ENCODE measurements around the gene TOR1A. TPM values are rescaled to one million over a fixed set of nuclear protein-coding genes. Genes with fewer than 3 reads are reported as not detected.

The TOR1A gene
- total RNA-seq, 1 experiment from 2014 or later: 40.4 TPM

- POLR2A ChIA-PET: interaction anchor here (0.6 to 6.3 kb wide), 7 partner anchors 31 to 143 kb away, joined by 3 to 35 read pairs (median 3); partner anchors contain the start of gene PTGES
- no TSS peak for BruUV-seq (replicated peaks)
- peaks cover 8% of the 10 kb centered on the region for H3K27me3 Mint-ChIP-seq (ENCODE audit: insufficient read depth, unreplicated experiment)
- H3K9me3 Mint-ChIP-seq (ENCODE audit: unreplicated experiment): no peaks in the 10 kb centered on the region
- peaks cover 13% of the 10 kb centered on the region for H3K4me1 Mint-ChIP-seq (ENCODE audit: insufficient read depth, unreplicated experiment)
- intact Hi-C loops (cut with micrococcal nuclease): loop anchor here (1.0 to 2.0 kb wide), 4 partner anchors 46 to 645 kb away; partner anchors contain the start of gene ASB6
- no peaks in the 10 kb centered on the region for H3K36me3 Mint-ChIP-seq (ENCODE audit: insufficient read depth, unreplicated experiment)
- DNase-seq (ENCODE audit: unreplicated experiment): peak; percentile 82
- H3K27ac Mint-ChIP-seq (ENCODE audit: low read depth, unreplicated experiment): no peak overlapping the region
- CTCF ChIA-PET: interaction anchor here (0.5 to 12.6 kb wide), 32 partner anchors 8 to 827 kb away, joined by 3 to 145 read pairs (median 4); partner anchors contain the start of genes ASB6 and TOR1B
- H3K4me3 Mint-ChIP-seq (ENCODE audit: unreplicated experiment): no peak overlapping the region
- TF ChIP-seq CTCF (IDR thresholded peaks at IDR 0.05; ENCODE audit: unreplicated experiment): peak; percentile 95
Observed at GRCh38 chr9:129783516-129784361, 40.2 kb downstream of the TOR1A start.

- peaks cover 6% of the 10 kb centered on the region for H3K27me3 Mint-ChIP-seq (ENCODE audit: insufficient read depth, unreplicated experiment)
- intact Hi-C loops (cut with micrococcal nuclease): loop anchor here (2.0 kb wide), 1 partner anchor 643 kb away; no protein-coding TSS in a partner anchor
- POLR2A ChIA-PET: interaction anchor here (1.5 to 6.3 kb wide), 3 partner anchors 31 to 45 kb away, joined by 8 to 35 read pairs (median 16); no protein-coding TSS in a partner anchor
- peaks cover 27% of the 10 kb centered on the region for H3K4me1 Mint-ChIP-seq (ENCODE audit: insufficient read depth, unreplicated experiment)
- BruUV-seq (replicated peaks): no TSS peak
- H3K27ac Mint-ChIP-seq (ENCODE audit: low read depth, unreplicated experiment): no peak overlapping the region
- H3K36me3 Mint-ChIP-seq (ENCODE audit: insufficient read depth, unreplicated experiment): no peaks in the 10 kb centered on the region
- H3K4me3 Mint-ChIP-seq (ENCODE audit: unreplicated experiment): no peak overlapping the region
- CTCF ChIA-PET: interaction anchor here (0.7 to 12.6 kb wide), 12 partner anchors 9 to 630 kb away, joined by 3 to 145 read pairs (median 4); partner anchors contain the start of gene ASB6
- DNase-seq (ENCODE audit: unreplicated experiment): no peak
- no peaks in the 10 kb centered on the region for H3K9me3 Mint-ChIP-seq (ENCODE audit: unreplicated experiment)
- no peak for TF ChIP-seq CTCF (IDR thresholded peaks at IDR 0.05; ENCODE audit: unreplicated experiment)
Observed at GRCh38 chr9:129781981-129782380, 42.0 kb downstream of the TOR1A start.

- POLR2A ChIA-PET: interaction anchor here (1.5 to 6.3 kb wide), 3 partner anchors 30 to 44 kb away, joined by 8 to 35 read pairs (median 16); no protein-coding TSS in a partner anchor
Observed at GRCh38 chr9:129781131-129781530, 42.8 kb downstream of the TOR1A start.

More at GRCh38 chr9:129781131-129781530, 42.8 kb downstream of the TOR1A start:
- no TSS peak for BruUV-seq (replicated peaks)
- DNase-seq (ENCODE audit: unreplicated experiment): no peak
- H3K27me3 Mint-ChIP-seq (ENCODE audit: insufficient read depth, unreplicated experiment): no peaks in the 10 kb centered on the region
- CTCF ChIA-PET: interaction anchor here (0.8 to 12.6 kb wide), 11 partner anchors 10 to 157 kb away, joined by 3 to 145 read pairs (median 5); partner anchors contain the start of gene ASB6
- peaks cover 35% of the 10 kb centered on the region for H3K4me1 Mint-ChIP-seq (ENCODE audit: insufficient read depth, unreplicated experiment)
- H3K36me3 Mint-ChIP-seq (ENCODE audit: insufficient read depth, unreplicated experiment): peaks cover 2% of the 10 kb centered on the region
- intact Hi-C loops (cut with micrococcal nuclease): no loop called here
- H3K4me3 Mint-ChIP-seq (ENCODE audit: unreplicated experiment): no peak overlapping the region
- H3K27ac Mint-ChIP-seq (ENCODE audit: low read depth, unreplicated experiment): no peak overlapping the region
- no peak for TF ChIP-seq CTCF (IDR thresholded peaks at IDR 0.05; ENCODE audit: unreplicated experiment)
- H3K9me3 Mint-ChIP-seq (ENCODE audit: unreplicated experiment): no peaks in the 10 kb centered on the region
